ENCODE results near the gene EI24. TPM values are rescaled to one million over a fixed set of nuclear protein-coding genes. Genes with fewer than 3 reads are reported as not detected.

Gene EI24
- total and polyA plus RNA-seq, 2 of the 4 experiments (the other 2 are of a cell fraction) = 89.7 to 95.9 TPM

- ChIA-PET CTCF (interaction anchor here (0.6 kb wide), 1 partner anchor 603 kb away, joined by 3 read pairs; no protein-coding TSS in a partner anchor), POLR2A (ENCODE audit: unreplicated experiment) (no interaction called here)
- Histone ChIP-seq H3K4me2 (ENCODE audit: low read depth, low read length) (no peak overlapping the region), H2AK9ac (replicated peaks; ENCODE audit: low read depth, low read length, poor library complexity) (no peak overlapping the region), H3K14ac (replicated peaks; ENCODE audit: low read depth, low read length) (no peak overlapping the region), H2BK20ac (ENCODE audit: low read depth, low read length) (no peak overlapping the region), H2BK15ac (ENCODE audit: low read depth, low read length) (no peak overlapping the region), H3K79me1 (ENCODE audit: low read depth in 1 of 2, low read length in 2 of 2) (no peaks in the 10 kb centered on the region), H4K20me1 (ENCODE audit: insufficient read depth, low read length) (no peaks in the 10 kb centered on the region), H3K9me3 (ENCODE audit: control insufficient read depth, insufficient read depth, low read length) (no peaks in the 10 kb centered on the region), H3K18ac (ENCODE audit: low read depth, low read length) (no peak overlapping the region), H3K27ac (ENCODE audit: insufficient read depth, low read length) (no peak overlapping the region), H3K4ac (ENCODE audit: low read depth, low read length) (no peak overlapping the region), H2AK5ac (ENCODE audit: low read depth, low read length) (no peak overlapping the region), H3K56ac (ENCODE audit: extremely low read depth, insufficient read depth, low read length) (no peak overlapping the region), H3K27me3 (ENCODE audit: control insufficient read depth, insufficient read depth, low read length) (no peaks in the 10 kb centered on the region; the same call in 1 of the 2 replicates), H4K8ac (ENCODE audit: low read depth in 2 of 2, low read length in 2 of 2) (no peak overlapping the region), H3K9ac (ENCODE audit: low read depth, low read length) (no peak overlapping the region), H3K23ac (ENCODE audit: low read depth, low read length) (no peak overlapping the region), H2BK5ac (ENCODE audit: low read depth, low read length, poor library complexity, severe bottlenecking) (no peak overlapping the region), H3K9me1 (ENCODE audit: insufficient read depth, low read length) (no peaks in the 10 kb centered on the region), H2AFZ (replicated peaks; ENCODE audit: low read length, poor library complexity) (no peak overlapping the region), H3K4me3 (ENCODE audit: insufficient read depth, low read depth, low read length) (no peak overlapping the region), H2BK120ac (ENCODE audit: low read depth, low read length) (no peak overlapping the region), H4K91ac (ENCODE audit: insufficient read depth, low read depth, low read length) (no peak overlapping the region), H4K5ac (ENCODE audit: low read depth, low read length) (no peak overlapping the region), H3K36me3 (ENCODE audit: control insufficient read depth, insufficient read depth, low read length) (no peaks in the 10 kb centered on the region), H3K4me1 (ENCODE audit: control insufficient read depth, insufficient read depth, low read length) (no peaks in the 10 kb centered on the region)
- intact Hi-C loops (cut with micrococcal nuclease) = loop anchor here (10.0 kb wide), 1 partner anchor 600 kb away; no protein-coding TSS in a partner anchor
- no TSS peak for BruUV-seq (replicated peaks)
- dilution Hi-C loops (cut with HindIII; ENCODE audit: low sequenced_read_pairs, unreplicated experiment) = no loop called here
- DNase-seq (no peak), ATAC-seq (ENCODE audit: low read depth) (no peak)
- no peak for TF ChIP-seq CTCF (conservative IDR thresholded peaks at IDR 0.05; ENCODE audit: low read depth, low read length)
- TF ChIP-seq RAD21 (IDR thresholded peaks at IDR 0.05; ENCODE audit: low read length) = no peak
- TF ChIP-seq RCOR1 (IDR thresholded peaks at IDR 0.05; ENCODE audit: insufficient replicate concordance, low read length) = no peak
- no peak for TF ChIP-seq MXI1 (IDR thresholded peaks at IDR 0.05; ENCODE audit: borderline replicate concordance, low read depth, low read length)
- no peak for TF ChIP-seq BHLHE40 (IDR thresholded peaks at IDR 0.05; ENCODE audit: low read depth, low read length)
- no peak for TF ChIP-seq POLR2A (IDR thresholded peaks at IDR 0.05; ENCODE audit: low read depth, low read length)
- no peak for TF ChIP-seq MAZ (IDR thresholded peaks at IDR 0.05; ENCODE audit: borderline replicate concordance, low read depth, low read length)
- no peak for TF ChIP-seq SMC3 (IDR thresholded peaks at IDR 0.05; ENCODE audit: low read depth, low read length)
- no peak for TF ChIP-seq USF2 (IDR thresholded peaks at IDR 0.05; ENCODE audit: low read depth, low read length)
- no peak for TF ChIP-seq RFX5 (IDR thresholded peaks at IDR 0.05; ENCODE audit: low read depth, low read length)
- TF ChIP-seq CEBPB (IDR thresholded peaks at IDR 0.05; ENCODE audit: low read depth, low read length) = no peak
- no peak for TF ChIP-seq NFE2L2 (IDR thresholded peaks at IDR 0.05; ENCODE audit: low read depth, low read length)
- no peak for TF ChIP-seq ELK1 (IDR thresholded peaks at IDR 0.05; ENCODE audit: borderline replicate concordance, low read depth, low read length)
- TF ChIP-seq FOS (IDR thresholded peaks at IDR 0.05; ENCODE audit: low read depth, low read length) = no peak
- no peak for TF ChIP-seq CHD1 (IDR thresholded peaks at IDR 0.05; ENCODE audit: low read depth, low read length)
- no peak for TF ChIP-seq MAFK (IDR thresholded peaks at IDR 0.05; ENCODE audit: low read depth, low read length)
- WGBS, 2 experiments (ENCODE audit: extremely low coverage in 2 of 2, insufficient read length in 1 of 2) = no CpG with 5 or more reads among the region's 3 CpGs
- in situ Hi-C loops (cut with MboI; ENCODE audit: low sequenced_read_pairs) = no loop called here
Measured at GRCh38 chr11:125564357-125564756, 4.9 kb upstream of the EI24 start.

Measured in IMR-90 (cell line).